HCT116 (cell line): ENCODE results near the gene ABCC11.

Experiments
- CTCF ChIP-seq, 3 experiments: fragments of 200-600 bp in 1 of 3; sonication (generic) in 1 of 3; IDR thresholded peaks in 2 of 3; conservative IDR thresholded peaks in 1 of 3; 2 replicates each; pipeline ENCODE4 v1.5.1; 2012 to 2017; ENCODE audit warnings: low read depth in 2 of 3, low read length in 2 of 3, antibody characterized with exemption in 1 of 3, borderline replicate concordance in 1 of 3, control low read depth in 1 of 3, mild to moderate bottlenecking in 1 of 3, mixed read lengths in 1 of 3, mixed run types in 1 of 3, moderate library complexity in 1 of 3; ENCODE audit not compliant: insufficient read depth in 1 of 3
- POLR2A ChIP-seq: IDR thresholded peaks from 2 replicates; pipeline ENCODE4 v1.7.0; 2011; ENCODE audit warnings: borderline replicate concordance; ENCODE audit not compliant: insufficient read depth, insufficient read length; ENCODE audit errors: extremely low read depth

- TF ChIP-seq CTCF (IDR thresholded peaks at IDR 0.05 in 2 of 3, conservative IDR thresholded peaks at IDR 0.05 in 1 of 3; ENCODE audit: borderline replicate concordance in 1 of 3, insufficient read depth in 1 of 3, low read depth in 2 of 3, low read length in 2 of 3), result no peak
- no peak for TF ChIP-seq POLR2A
Measured at GRCh38 chr16:48143812-48144368, 103.4 kb downstream of the ABCC11 start.
